HG02973 (cell line): ENCODE measurements around the gene TIMM44.

Experiments used
- ATAC-seq: cut with Tn5 transposase; IDR thresholded peaks from one replicate; pipeline ENCODE4 v1.9.1; 2021; ENCODE audit warnings: moderate library complexity; ENCODE audit not compliant: unreplicated experiment

TIMM44 gene

DNA sequence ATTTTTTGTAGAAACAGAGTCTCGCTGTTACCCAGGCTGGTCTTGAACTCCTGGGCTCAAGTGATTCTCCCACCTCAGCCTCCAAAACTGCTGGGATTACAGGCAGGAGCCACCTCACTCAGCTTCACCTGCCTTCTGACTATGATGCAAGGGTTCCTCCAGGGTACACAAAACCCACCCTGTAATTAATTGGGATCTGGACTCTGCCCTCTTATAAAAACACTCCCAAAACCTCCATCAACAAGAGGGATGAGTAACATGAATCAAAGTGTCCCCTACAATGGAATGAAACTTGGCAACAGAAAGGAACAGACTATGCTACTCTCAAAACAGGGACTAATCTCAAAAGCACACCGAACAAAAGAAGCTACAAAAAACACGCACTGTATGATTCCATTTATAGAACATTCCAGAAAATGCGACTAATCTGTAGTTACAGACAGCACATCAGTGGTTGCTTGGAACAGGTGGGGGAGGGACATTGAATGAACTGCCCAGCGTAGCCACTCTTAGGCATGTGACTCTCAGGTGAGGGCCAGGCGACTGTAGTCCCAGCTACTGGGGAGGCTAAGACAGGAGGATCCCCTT is 66.1 kb downstream of the TIMM44 start:
- ATAC-seq: no peak
